T-helper 2 cell treated with Interferon-gamma antibody and Interleukin-4, amounts not matched to agents 100 ng/mL and 5 ng/mL, for 36 hours (primary cell): ENCODE measurements around the gene C10orf53. TPM values are rescaled to one million over a fixed set of nuclear protein-coding genes. Genes with fewer than 3 reads are reported as not detected.

Experiments used
- intact Hi-C: fragments of 100-400 bp; cut with micrococcal nuclease; formaldehyde crosslinking; loops from one replicate; pipeline ENCODE4 v1.15.1; 2023
- total RNA-seq: library from RNA; stranded (reverse); gene quantifications from 2 replicates; pipeline ENCODE4 v1.2.3, GENCODE V29; 2022

C10orf53 gene
- total RNA-seq, 1 donor from 2014 or later, result not detected

DNA sequence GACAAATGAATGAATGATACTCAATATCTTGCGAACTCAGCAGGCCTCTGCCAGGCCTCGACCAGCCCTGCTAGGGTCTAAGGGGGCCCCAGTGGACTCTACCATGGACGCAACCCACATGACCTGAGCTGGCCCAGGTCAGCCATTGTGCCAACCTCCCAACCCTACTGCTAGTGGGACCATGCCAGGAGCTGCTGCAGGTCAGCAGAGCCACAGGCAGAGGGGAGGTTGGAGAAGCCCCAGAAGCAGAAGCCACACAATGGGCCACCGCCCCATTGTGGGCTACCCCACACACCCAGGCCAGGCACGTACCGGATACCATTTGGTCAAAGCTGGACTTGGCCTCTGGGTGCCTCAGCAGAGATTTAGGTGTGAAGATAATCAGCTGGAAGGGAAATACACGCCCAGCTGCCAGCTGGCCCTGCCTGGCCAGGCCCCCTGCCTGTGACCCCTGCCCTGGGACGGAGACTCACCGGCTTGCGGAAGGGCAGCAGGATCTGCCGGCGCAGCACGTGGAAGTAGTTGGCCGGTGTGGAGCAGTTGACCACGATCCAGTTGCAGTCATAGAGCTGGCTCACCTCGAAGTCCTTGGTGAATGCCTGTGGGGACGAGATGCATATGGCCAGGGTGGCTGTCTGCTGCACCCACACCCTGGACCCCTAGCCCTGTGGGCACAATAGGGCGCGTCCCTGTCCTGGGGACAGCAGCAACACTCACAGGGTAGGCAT is 58.2 kb downstream of the C10orf53 start:
- intact Hi-C loops, result no loop called here

- intact Hi-C loops, result no loop called here
Measured at GRCh38 chr10:49738616-49739360, 59.3 kb downstream of the C10orf53 start.

- intact Hi-C loops, result no loop called here
Measured at GRCh38 chr10:49739426-49739825, 60.0 kb downstream of the C10orf53 start.

GRCh38 chr10:49740346-49741107 is 61.1 kb downstream of the C10orf53 start:
- intact Hi-C loops, result no loop called here

DNA sequence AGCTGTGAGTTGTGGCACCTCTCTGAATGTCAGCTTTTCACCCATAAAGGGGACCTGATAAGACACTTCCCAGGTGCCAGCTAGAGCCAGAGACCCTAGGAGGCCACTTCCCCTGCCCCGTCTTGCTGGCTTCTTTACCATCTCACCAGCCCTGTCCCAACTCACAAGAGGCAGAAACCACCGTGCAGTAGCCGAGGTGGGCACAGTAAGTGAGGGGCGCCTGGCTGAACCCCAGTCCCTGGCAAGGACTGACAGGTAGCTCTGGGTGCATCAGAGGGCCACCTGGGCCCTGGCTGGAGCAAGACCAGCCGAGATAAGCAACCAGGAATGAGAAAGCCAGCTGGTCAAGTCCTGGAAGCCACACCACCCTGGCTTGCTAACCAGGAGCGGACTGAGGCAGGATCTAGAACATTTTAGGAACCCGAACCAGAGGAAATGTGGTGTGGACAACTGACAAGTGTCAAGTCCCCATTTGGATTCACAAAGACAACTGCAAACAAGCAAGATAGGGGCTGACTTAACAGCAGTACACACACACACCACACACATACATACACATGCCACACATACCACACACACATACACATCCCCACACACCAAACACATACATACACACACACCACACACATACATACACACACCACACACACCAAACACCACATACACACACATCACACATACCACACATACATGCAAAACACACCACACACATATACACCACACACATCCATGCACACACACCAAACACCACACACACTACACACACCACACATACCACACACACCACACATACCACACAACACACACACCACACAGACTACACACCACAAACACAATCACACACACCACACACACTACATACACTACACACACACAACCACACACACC is 61.9 kb downstream of the C10orf53 start:
- intact Hi-C loops, result no loop called here

GRCh38 chr10:49742683-49743463 is 63.4 kb downstream of the C10orf53 start:
- intact Hi-C loops, result no loop called here

DNA sequence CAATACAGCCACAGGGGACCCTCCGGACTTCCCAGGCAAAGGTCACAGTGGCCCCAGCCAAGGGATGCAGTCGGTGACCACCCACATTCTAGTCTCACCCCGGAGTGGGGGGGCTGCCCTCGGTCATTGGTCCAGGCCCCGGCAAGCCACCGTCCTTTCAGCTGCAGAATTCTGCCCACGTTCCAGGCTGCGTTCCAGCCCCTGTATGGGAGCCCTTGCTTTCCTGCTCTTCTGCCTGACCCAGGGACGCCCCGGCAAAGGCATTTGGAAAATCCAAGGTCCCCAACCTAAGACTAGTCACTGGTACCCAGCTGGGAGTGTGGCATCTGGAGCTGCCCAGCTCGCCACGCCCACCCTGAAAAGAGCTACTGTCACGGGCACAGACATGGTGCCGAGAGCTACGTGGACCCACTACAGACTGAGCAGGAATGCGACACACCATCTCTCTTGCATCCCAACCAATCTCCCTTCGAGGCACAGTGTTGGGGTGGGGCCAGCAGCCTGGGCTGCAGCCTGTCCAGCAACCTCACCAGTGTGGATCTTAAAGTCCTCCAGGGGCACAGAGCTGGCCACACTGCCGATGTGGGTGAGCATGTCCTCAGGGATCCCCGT is 64.1 kb downstream of the C10orf53 start:
- intact Hi-C loops, result no loop called here

GRCh38 chr10:49744091-49744685 is 64.7 kb downstream of the C10orf53 start:
- intact Hi-C loops, result no loop called here

- intact Hi-C loops, result no loop called here
Measured at GRCh38 chr10:49744924-49745605, 65.6 kb downstream of the C10orf53 start.

DNA sequence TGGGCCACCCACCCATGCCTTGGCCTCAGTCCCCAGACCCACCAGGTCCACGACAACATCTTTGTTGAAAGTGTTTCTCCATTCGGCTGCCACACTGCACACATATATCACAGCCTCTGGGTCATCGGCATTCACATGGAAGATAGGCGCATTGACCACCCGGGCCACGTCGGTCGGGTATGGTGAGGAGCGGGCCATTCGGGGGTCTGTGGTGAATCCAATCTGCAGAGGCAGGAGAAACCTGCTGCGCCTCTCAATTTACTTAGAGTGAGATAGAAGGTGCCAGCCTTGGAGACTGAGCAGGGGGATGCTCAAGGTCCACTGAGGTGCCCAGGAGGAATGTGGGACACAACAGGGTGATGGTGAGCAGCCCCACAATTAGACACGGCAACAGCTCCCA is 66.3 kb downstream of the C10orf53 start:
- intact Hi-C loops, result no loop called here

DNA sequence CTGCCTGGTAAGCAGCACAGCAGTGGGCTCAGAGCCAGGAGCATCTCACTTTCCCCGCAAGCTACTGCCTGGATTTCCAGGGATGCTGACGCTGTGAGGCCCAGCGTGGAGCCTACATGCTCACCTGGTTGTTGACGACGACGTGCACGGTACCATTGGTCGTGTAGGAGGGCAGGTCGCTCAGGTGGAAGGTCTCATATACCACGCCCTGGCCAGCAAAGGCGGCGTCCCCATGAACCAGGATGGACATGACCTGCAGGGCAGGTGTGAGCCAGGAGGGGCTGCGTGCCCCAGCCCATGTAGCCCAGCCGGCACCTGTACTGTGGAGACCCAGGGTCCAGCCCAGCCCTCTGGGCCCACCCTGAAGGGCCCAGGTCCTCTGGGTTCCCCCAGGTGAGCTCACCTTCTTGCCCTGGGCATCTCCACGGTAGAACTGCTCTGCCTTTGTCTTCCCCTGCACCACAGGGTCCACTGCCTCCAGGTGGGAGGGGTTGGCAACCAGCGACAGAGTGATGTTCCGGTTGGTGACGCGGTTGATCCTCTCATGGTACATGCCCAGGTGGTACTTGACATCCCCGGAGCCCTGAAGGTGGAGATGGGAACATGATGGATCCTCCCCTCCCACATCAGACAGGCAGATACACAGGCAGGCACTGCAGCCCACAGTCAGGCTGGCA is 67.3 kb downstream of the C10orf53 start:
- intact Hi-C loops, result no loop called here

Other genes starting within 250 kb of the C10orf53 start
- gene ERCC6, start 140.5 kb upstream of the C10orf53 start, total RNA-seq, result 32.7 and 35.1 TPM in 2 replicates
- not detected in 2 replicates for gene SLC18A3, start 69.3 kb upstream of the C10orf53 start, total RNA-seq
- 0.14 TPM in 1 of 2 replicates, not detected in the other for gene CHAT, start 65.6 kb upstream of the C10orf53 start, total RNA-seq
- gene OGDHL, start 82.7 kb downstream of the C10orf53 start, total RNA-seq, result 0.20 and 0.36 TPM in 2 replicates